HG02870 (cell line): ENCODE results near the gene TSEN2.
"Not testable (repeated sequence)": the region's sequence is repeated elsewhere in the genome, so short reads cannot be mapped to it uniquely, and the experiment has no call there.

Experiments
- ATAC-seq: cut with Tn5 transposase; IDR thresholded peaks from one replicate; pipeline ENCODE4 v1.9.1; 2021; ENCODE audit warnings: mild to moderate bottlenecking, moderate library complexity; ENCODE audit not compliant: unreplicated experiment

Gene TSEN2

GRCh38 chr3:12451960-12452359, 32.3 kb upstream of the TSEN2 start:
- ATAC-seq, result no peak

DNA sequence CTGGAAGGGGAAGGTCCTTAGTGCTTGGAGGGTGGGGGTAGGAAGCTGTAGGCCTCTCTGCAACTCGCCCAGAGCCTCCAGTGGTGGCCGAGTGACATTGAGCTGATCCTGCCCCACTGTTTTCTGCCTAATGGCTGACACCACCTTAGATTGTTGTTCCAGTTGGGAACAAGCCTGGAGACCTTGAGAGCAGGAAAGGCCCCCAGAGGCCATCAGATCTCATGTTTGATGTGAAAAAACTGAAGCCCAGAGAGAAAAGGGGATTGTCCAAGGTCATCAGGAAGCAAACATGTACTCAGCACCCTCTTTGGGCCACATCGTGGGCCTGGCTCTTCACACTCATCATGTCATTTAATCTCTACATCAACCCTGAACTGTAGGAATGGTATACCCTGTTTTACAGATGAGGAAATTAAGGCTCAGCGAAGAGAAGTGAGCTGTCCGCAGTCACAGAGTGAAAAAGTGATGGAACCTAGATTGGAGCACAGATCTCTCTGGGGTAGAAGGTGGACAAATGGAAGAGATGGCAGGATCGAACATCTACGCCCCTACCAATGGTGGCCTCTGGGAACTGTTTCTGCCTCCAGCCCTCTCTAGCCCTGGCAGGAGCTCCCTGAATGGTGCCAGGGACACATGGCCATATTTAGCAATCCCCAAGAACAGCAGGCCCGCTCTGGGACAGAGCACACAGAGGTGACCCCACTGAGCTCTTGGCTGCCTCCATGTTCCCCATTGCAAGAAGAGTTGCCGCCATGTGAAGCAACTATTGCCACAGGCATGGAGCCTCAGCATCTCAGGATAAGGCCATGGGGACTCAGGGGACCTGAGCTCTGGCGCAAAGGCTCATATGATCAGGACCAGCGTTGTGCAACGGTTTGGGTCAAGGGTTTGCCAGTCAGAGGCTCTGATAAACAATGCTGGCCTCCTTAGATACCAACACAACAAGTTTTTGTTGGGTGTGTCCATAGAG, 31.6 kb upstream of the TSEN2 start:
- ATAC-seq, result no peak

DNA sequence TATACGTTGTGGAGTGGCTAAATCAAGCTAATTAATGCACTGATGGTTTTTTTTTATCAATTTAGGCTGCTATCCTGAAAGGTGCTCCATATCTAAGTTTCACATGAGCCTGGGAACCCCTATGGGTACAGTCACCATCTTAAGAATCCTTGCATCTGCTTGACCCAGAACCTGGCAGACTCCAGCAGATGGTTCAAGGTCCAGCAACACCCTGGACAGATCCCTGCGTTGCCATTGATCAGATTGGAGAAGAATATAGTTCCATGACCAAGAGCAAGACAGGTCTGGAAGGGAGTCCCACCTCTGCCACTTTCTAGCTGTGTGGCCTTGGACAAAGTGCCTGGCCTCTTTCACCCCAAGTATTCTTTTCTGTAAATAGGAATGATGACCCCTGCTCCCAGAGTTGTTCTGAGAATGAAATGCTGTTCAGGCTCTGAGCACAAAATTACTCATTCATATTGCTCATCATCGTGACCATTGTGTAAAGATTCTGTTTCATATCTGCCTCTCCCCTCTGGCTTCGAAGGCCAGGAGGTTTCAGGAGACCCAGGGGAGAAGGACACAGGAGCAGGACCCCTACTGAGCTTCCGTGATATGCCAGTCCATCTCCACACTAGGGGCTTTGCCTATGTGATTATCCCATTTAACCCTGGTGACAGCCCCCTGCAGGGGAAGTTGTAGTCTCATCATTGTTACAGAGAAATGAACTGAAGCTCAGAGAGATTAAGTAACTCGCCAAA, 30.0 kb upstream of the TSEN2 start:
- ATAC-seq, result no peak

- no peak for ATAC-seq
Observed at GRCh38 chr3:12454816-12455121, 29.5 kb upstream of the TSEN2 start.

- no peak for ATAC-seq
Observed at GRCh38 chr3:12455740-12456139, 28.5 kb upstream of the TSEN2 start.

DNA sequence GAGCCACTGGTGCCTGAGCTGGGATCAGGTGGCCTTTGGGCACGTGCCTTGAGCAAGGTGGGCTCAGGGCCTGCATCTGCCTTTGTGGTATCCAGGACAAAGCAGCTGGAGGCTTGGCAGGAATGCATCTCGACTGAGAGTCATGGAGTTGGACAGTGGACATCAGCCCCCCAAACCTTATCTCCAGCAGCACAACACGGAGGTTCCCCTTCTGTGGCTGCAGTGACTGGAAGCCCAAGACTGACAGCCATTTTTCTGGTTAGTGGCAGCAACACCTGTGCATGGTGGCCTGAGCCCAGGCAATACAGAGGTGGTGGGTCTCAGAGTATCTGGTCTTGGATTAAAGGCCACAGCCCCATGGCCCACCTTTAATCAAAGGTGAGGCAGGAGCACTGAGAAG, 27.8 kb upstream of the TSEN2 start:
- ATAC-seq, result no peak

DNA sequence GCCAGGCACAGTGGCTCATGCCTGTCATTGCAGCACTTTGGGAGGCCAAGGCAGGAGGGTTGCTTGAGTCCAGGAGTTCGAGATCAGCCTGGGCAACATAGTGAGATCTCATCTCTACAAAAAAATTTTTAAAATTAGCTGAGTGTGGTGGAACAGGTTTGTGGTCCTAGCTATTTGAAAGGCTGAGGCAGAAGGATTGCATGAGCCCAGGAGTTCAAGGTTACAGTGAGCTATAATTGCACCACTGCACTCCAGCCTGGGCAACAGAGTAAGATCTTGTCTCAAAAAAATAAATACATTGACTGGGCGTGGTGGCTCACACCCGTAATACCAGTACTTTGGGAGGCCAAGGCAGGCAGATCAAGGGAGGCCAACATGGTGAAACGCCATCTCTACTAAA, 26.9 kb upstream of the TSEN2 start:
- not testable (repeated sequence) for ATAC-seq

DNA sequence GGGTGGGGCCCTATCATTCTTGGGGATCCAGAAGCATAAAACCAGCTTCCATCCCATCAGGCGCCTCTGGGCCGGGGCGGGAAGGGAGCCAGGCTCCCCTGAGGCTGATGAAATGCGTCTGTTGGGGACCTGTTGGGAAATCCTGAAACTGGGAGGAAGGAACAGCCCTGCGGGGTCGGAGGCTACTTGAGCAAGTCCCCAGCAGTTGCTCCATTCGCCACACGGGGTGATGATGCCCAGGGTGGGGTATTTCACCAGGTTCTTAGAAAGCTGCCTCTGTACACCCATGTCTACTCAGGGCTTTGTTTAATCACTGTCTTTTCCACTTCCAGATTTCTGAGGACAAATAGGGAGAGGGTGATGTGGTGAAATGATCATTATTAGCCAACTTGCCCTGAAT, 25.4 kb upstream of the TSEN2 start:
- no peak for ATAC-seq

DNA sequence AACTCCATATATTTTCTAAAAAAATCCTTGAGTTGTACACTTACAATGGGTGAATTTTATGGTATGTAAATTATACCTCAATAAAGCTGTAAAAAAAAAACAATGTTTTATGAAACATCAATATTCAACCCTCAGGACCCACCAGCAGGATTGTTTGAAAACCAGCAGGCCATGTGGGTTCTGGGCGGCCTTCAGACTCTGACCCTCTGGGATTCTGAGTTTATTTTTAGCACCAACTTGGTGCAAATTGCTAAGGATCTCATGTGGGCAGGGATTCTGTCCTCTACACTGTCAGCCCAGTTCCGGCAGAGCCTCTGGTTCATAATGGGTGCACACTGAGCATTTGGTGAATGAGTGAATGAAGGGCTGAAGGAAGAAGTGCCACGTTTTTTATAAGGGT, 24.2 kb upstream of the TSEN2 start:
- ATAC-seq, result no peak

GRCh38 chr3:12461097-12461649, 23.1 kb upstream of the TSEN2 start:
- ATAC-seq, result no peak

DNA sequence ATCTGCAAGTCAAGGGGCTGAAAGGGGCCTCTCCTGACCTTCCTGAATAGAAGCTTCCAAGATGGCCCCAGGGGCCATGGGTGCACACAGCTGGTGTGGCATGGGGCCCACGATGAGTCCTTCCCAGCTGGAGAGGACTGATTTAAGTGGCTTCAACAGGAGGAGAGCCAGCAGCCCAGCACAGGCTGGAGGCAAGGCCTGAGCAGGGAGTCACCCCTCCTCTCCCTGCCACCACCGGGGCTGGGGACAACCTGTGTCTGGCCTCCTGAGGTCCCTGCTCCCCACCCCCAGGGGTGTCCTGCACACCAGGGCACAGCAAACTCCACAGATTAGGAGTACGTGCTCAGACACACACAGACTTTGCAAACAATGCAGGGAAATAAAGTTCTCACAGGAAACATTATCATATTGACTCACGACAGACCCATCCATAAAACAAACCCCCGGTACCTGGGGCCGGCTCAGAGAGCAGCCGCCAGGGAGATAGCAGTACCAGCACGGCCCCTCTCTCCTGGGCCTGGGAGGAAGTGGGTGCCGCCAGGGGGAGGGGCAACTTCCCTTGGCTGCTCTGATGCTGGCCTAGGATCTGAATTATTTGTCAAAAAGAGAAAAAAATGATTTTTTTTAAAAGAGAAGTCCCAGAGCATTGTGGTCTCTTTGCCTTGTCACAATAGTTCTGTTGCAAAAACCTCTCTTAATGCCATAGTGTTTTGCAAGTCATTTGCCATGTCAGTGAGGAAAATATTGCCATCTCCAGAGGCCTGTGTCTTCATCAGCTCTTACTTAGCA, 21.9 kb upstream of the TSEN2 start:
- ATAC-seq, result no peak

GRCh38 chr3:12463686-12464085, 20.6 kb upstream of the TSEN2 start:
- ATAC-seq, result no peak

- ATAC-seq, result no peak
Observed at GRCh38 chr3:12464181-12464580, 20.1 kb upstream of the TSEN2 start.

- no peak for ATAC-seq
Observed at GRCh38 chr3:12465151-12465835, 19.0 kb upstream of the TSEN2 start.

GRCh38 chr3:12465836-12466225, 18.4 kb upstream of the TSEN2 start:
- no peak for ATAC-seq

DNA sequence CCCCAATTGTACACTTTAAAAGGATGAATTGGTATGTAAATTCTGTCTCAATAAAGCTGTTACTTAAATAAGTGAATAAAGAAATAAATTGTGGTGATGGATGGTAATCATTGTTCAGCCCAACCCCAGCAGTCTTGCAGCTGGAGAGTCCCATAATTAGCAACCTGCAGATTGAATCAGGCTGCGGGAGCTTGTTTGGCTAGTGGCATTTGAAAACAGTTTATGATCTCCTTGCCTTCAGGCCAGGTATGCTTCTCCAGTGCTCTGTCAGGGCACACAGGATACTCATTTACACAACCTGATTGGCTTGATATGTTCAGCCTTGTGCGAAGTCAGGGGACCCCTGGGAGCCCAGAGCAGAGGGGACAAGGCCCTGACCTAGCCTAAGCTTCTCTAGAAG, 16.5 kb upstream of the TSEN2 start:
- ATAC-seq, result no peak

DNA sequence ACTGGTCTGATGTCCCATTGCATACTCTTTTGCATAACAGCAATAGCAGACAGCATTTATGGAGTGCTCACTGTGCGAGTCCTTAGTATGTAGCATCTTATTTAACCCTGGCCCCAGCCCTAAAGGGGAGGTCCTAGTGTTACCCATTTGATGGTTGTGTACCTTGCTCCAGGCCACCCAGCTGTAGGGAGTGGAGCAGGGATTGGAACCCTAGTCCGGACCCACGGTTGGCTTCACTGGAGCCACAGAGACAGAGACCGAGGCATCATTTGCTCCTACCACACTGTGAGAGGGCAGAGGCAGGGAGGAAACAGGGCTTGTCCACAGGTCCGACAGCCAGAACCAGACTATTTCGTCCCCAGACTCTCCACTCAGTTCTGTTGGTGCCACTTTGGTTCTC, 16.0 kb upstream of the TSEN2 start:
- no peak for ATAC-seq

DNA sequence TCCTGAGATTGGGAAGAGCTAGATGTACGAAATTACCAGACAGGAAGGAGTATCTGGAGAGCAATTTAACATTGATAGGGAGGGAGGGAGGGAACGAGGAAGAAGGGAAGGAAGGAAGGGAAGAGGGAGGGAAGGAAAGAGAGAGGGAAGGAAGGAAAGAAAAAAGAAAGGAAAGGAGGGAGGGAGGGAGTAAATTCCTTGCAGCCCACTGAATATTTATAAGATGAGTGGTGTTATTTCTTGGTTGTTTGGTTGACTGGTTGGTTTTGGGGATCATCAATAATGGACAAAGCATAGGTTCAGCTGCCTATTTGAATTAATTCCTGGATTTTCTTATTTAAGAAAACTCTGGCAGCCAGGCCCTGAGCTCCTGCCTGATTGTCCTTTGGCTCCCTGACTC, 15.5 kb upstream of the TSEN2 start:
- no peak for ATAC-seq

DNA sequence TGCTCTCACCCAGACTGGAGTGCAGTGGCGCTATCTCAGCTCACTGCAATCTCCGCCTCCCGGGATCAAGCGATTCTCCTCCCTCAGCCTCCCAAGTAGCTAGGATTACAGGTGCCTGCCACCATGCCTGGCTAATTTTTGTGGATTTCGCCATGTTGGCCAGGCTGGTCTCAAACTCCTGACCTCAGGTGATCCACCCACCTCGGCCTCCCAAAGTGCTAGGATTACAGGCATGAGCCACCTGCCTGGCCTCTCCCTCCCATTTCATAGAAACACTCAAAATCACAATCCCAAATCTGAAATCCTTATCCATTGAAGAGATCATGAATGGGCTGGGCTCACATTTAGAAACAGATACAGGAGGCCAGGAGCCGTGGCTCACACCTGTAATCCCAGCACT, 15.1 kb upstream of the TSEN2 start:
- ATAC-seq, result not testable (repeated sequence)

DNA sequence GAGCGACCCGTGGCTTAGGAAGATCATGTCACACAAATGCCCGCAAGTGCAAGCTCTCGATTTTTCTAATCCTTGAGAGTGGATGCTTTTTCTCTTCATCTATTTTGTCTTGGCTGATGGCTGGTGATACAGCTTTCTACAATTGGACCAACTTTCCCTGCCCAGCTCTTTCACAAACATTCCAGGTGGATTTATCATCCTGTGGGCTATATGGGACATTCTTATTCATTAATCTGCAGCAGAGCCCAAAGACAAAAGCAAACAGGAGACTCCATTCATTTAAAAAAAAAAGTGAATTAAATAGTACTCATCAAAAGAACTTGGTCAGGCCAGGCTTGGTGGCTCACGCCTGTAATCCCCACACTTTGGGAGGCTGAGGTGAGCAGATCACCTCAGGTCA, 14.2 kb upstream of the TSEN2 start:
- ATAC-seq, result no peak

GRCh38 chr3:12470680-12471079, 13.6 kb upstream of the TSEN2 start:
- ATAC-seq, result no peak
